ENCODE measurements around the gene GPAM. TPM values are rescaled to one million over a fixed set of nuclear protein-coding genes. Genes with fewer than 3 reads are reported as not detected.
"Not testable (repeated sequence)": the region's sequence is repeated elsewhere in the genome, so short reads cannot be mapped to it uniquely, and the experiment has no call there.

Gene GPAM
- total RNA-seq, 1 donor from 2014 or later: 9.9 TPM

- no peak for DNase-seq
These were observed 30.8 kb upstream of the GPAM start for GRCh38 chr10:112214298-112214926.

- DNase-seq: no peak
These were observed 30.3 kb upstream of the GPAM start for GRCh38 chr10:112213836-112214235.

- DNase-seq: no peak
These were observed 29.7 kb upstream of the GPAM start for GRCh38 chr10:112213098-112213823.

GRCh38 chr10:112210666-112211065, 27.1 kb upstream of the GPAM start:
- no peak for DNase-seq

DNA sequence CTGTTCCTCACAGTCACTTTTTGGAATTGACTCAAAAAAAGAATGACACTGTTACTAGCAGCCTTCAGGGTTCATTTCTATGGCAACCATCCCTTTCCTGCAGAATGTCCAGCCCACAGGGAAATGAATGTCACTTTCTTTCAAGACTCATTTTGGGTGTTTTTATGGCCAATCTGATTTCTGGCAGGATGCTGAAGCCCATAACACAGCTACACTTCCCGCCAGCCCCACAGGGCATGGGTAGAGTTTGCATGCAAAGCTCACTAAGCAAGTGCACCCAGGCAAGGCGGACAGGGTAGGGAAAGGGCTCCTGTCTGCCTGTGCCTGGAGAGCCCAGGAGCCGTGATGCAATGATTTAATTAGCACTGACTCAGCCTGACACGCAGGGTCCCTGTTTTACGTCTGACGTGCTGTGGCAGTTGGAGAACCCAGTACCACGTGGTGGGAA, 26.1 kb upstream of the GPAM start:
- no peak for DNase-seq

DNA sequence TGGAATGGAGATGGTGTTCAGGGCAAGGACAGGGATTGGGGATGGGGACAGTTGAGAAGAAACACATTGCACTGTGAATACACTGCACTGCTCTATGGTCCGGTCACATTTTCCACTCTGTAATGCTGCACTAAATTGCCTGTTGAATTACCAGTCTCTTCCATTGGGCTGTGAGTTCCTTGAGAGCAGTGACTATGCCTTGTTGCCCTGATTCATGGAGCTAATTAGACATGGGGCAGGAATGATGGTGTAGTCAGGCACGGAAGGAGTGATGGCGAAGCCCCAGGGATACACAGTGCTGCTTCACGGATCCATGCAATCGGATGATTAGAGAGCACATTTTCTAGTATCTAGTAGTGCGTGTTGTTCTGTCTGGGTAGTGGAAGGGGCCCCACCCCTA, 25.4 kb upstream of the GPAM start:
- DNase-seq: no peak

DNA sequence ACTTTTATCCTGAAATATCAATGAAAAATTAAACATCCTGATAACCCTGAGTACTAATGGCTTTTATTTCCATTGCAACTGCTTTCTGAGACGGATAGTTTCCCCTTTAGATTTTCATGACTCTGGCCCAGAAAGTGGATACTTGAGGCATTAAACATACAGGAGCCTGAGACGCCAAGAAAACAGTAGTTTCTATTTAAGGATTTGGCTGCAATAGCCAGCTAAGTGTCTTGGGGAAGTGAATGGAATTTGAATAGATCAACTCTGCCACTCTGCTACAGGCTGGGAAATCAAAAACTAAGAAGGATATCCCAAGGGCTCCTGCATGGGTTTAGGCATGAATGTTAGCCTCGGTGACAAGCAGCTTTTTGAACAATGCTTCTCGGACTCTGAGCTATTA, 24.7 kb upstream of the GPAM start:
- no peak for DNase-seq

DNA sequence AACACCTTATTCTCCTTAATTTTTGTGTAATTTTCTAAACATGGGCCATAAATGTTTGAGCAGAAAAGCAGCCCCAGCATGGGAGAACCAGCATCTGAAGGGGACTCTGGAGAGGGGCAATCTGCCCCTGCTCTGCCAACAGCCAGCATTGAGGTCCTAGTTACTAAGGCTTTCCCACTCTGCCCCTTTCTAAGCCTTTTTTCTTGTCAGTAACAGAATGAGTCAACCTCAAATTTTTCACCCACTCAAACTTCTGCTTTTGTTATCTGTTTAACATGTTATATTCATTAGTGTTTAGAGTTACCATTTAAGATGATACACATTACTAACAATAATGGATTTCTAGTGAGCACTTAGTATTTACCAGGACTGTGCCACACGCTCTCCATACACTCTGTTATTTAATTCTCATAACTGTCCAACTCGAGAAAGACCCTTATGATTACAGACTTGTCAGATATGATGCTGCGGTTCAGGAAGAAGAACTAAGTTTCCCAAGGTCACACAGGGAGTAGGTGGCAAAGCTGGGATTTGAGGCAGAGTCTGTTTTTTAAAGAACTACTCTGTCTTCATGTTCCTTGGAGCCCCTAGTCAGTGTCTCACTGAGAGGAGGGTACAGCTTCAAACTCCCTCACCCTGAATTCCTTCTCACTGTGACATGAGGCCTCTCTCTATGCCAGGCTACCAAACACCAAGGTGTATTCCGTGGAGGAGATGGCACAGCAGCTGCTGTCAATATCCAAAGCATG, 19.9 kb upstream of the GPAM start:
- DNase-seq: no peak

DNA sequence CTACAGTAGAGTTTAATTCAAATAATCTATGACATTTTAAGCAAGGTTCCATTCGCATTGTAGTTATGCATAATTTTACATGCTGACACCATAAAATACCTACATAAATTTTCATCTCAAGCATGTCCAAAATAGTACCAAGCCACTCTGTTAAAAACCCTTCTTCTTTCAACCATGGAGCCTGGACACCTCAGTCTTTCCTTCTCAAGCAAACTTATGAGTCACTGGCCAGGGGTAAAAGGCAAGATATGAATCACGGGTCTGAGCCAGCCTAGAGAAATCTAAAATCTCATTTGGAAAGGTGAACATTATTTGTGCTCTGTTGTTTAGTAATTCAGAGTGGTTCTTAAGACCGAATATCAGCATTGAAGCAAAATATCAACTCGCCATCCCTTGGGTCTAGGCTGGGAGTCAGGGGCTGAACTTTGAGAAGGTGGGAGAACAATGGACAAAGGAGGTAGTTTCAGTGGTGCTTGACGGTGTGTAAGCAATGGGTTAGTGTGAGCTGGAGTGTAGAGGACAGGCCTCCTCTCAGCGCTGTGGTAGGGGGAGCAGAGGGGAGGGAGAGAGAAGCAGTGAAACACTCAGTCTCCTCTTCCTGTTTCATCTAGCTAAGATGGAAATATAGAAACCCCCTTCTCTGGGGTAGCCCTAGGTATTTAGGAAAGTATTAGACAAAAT, 19.1 kb upstream of the GPAM start:
- DNase-seq: no peak

DNA sequence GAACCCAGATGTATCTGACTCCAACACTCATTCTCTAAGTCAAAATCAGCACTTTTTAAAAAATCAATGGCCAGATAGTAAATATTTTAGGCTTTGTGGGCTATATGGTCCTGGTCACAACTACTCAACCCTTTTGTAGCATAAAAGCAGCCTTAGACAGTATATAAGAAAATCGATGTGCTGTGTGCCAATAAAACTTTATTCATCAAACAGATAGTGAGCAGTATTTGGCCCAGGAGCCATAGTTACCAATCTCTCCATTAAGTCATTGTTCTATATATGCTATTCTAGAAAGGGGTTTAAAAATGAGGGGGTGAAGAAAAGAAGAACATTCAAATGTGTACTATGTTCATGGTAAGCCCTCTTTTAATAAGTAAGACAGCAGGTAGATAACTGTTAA, 18.5 kb upstream of the GPAM start:
- no peak for DNase-seq

GRCh38 chr10:112201334-112201733, 17.8 kb upstream of the GPAM start:
- no peak for DNase-seq

DNA sequence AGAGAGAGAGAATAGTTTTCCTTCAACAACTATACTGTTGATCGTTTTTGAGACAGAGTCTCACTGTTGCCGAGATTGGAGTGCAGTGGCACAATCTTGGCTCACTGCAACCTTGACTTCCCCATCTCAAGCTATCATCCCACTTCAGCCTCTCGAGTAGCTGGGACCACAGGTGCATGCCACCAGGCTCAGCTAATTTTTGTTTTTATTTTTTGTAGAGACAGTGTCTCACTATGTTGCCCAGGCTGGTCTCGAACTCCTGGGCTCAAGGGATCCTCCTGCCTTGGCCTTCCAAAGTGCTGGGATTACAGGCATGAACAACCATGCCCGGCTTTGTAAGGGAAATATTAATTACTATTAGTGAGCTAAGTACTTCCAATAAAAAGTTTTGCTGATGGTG, 16.7 kb upstream of the GPAM start:
- not testable (repeated sequence) for DNase-seq

GRCh38 chr10:112197662-112198061, 14.1 kb upstream of the GPAM start:
- not testable (repeated sequence) for DNase-seq

- no peak for DNase-seq
These were observed 11.7 kb upstream of the GPAM start for GRCh38 chr10:112195224-112195623.

- DNase-seq: no peak
These were observed 8.2 kb upstream of the GPAM start for GRCh38 chr10:112191791-112192190.

DNA sequence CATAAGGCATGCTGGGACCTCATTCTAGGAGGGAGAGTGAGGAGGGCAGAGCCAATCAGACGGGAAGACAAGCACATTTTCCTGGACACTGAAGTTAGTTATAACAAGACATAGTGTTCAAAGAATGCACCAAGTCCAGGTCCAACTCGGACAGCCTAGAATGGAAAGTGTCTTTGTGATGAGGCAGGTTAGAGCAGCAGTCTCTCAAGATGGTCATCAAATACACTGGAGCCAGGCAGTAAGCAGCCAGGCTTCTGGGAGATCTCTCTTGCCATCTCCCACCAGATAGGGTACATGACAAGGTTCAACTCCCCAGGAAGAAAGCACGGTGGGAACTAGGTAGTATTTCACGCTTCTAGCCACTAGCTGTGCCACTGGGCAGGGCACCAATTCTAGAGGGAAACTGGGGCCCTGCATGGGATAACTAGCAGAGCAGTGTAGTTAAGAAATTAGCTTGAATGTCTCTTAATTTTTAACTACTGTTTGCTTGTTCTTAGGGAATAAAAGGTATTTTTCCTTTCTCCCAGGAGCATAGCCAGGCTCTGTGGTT, 7.6 kb upstream of the GPAM start:
- DNase-seq: no peak

DNA sequence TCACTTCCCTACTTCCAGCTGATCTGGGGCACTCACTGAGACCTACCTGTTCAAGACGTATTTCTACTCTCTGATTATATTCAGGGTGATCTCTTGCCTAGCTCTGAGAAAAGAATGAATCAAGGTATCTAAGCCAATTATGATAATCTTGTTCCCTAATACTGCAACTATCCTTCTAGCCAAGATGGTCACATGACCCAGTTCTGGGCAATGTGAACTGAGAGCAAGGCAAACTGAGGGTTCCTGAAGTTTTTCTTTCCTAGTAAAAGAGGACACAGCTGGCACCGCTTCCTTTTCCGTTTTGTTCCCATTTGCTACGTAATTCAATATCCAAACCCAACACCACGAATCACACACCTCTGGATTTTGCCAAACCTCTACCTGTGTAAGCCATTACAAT, 5.9 kb upstream of the GPAM start:
- no peak for DNase-seq

- no peak for DNase-seq
These were observed 4.0 kb upstream of the GPAM start for GRCh38 chr10:112187527-112187926.

- DNase-seq: no peak
These were observed 2.4 kb upstream of the GPAM start for GRCh38 chr10:112185959-112186358.

DNA sequence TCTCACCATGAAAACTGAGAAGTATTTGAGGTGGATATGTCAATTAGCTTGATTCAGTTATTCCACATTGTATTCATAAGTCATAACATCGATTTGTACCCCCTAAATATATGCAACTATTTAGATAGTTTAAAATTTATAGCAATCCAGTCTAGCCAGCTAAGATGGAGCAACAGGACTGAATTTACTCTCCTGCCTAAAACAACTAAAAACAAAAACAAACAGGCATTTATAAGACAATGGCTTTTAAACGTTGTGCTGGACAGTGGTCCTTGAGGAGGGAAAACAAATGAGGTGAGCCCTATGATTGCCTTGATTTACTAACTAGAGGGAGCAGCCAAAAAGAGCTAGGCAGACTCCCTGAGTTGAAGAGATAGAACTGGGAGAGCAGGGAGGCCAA, 814 bp upstream of the GPAM start:
- no peak for DNase-seq

DNA sequence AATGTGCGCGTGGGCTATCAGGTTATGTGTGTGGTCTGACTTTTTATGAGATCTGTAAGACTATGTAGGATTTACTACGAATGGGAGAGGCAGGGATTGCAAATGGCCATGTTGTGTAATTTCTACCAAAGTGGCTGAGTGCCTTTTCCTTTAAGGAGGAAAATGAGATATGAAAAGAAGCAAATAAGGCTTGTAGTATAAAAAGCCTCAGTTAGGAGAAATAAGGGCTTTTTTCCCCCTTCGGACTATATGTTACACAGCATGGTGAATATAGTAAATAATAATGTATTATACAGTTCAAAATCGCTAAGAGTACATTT, 447 bp upstream of the GPAM start:
- DNase-seq: no peak

DNA sequence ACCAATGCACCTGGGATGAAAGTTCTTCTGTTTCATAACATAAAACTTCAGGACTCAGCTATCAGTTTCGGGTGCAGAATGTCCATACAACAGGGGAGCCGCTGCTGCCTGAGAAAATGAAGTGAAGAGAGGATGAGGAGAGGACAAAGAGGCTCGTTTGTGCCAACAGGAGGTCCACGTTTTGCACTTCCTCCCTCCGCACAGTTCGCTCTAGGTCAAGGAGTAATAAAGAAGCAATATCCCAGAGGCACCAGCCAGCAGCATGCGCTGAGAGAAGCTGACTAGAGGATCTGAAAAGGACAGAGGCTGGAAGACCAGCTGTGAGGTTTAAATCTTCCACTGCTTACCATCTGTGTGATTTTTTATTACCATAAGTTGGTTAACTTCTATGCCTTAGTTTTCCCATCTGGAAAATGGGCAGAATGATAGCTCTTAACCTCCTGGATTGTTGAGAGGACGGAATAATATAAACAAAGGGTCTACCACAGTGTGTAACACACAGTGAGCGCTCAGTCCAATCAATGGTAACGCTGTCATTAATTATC, 709 bp downstream of the GPAM start:
- no peak for DNase-seq

GRCh38 chr10:112177247-112177646, 6.3 kb downstream of the GPAM start:
- DNase-seq: no peak

Measured in dermis blood vessel endothelial cell (primary cell).